HG03108 (cell line): Measurements from ENCODE around the gene WDR19.
"Not testable (repeated sequence)": the region's sequence is repeated elsewhere in the genome, so short reads cannot be mapped to it uniquely, and the experiment has no call there.

ENCODE experiments used
- ATAC-seq: cut with Tn5 transposase; IDR thresholded peaks from one replicate; pipeline ENCODE4 v1.9.1; 2021; ENCODE audit warnings: moderate library complexity; ENCODE audit not compliant: unreplicated experiment

Gene WDR19

GRCh38 chr4:39232100-39232499 is 49.8 kb downstream of the WDR19 start:
- ATAC-seq: no peak

- ATAC-seq: no peak
Measured at GRCh38 chr4:39233114-39233513, 50.8 kb downstream of the WDR19 start.

GRCh38 chr4:39233783-39234182 is 51.5 kb downstream of the WDR19 start:
- no peak for ATAC-seq

- ATAC-seq: no peak
Measured at GRCh38 chr4:39235021-39235420, 52.7 kb downstream of the WDR19 start.

GRCh38 chr4:39235696-39236095 is 53.4 kb downstream of the WDR19 start:
- ATAC-seq: no peak

- no peak for ATAC-seq
Measured at GRCh38 chr4:39237179-39237578, 54.9 kb downstream of the WDR19 start.

GRCh38 chr4:39243462-39243861 is 61.1 kb downstream of the WDR19 start:
- no peak for ATAC-seq

GRCh38 chr4:39255266-39255665 is 72.9 kb downstream of the WDR19 start:
- no peak for ATAC-seq

GRCh38 chr4:39255871-39256270 is 73.5 kb downstream of the WDR19 start:
- ATAC-seq: no peak

- ATAC-seq: no peak
Measured at GRCh38 chr4:39256436-39256835, 74.1 kb downstream of the WDR19 start.

GRCh38 chr4:39259571-39260330 is 77.4 kb downstream of the WDR19 start:
- no peak for ATAC-seq

- ATAC-seq: no peak
Measured at GRCh38 chr4:39263895-39264294, 81.6 kb downstream of the WDR19 start.

- no peak for ATAC-seq
Measured at GRCh38 chr4:39274503-39274902, 92.2 kb downstream of the WDR19 start.

GRCh38 chr4:39277661-39278060 is 95.3 kb downstream of the WDR19 start:
- ATAC-seq: not testable (repeated sequence)

- ATAC-seq: no peak
Measured at GRCh38 chr4:39278476-39278875, 96.1 kb downstream of the WDR19 start.

GRCh38 chr4:39279416-39279815 is 97.1 kb downstream of the WDR19 start:
- ATAC-seq: no peak

- ATAC-seq: no peak
Measured at GRCh38 chr4:39280770-39281169, 98.4 kb downstream of the WDR19 start.

GRCh38 chr4:39285111-39285795 is 102.9 kb downstream of the WDR19 start:
- ATAC-seq: no peak

- no peak for ATAC-seq
Measured at GRCh38 chr4:39285853-39286252, 103.5 kb downstream of the WDR19 start.

- no peak for ATAC-seq
Measured at GRCh38 chr4:39286263-39286662, 103.9 kb downstream of the WDR19 start.

- ATAC-seq: no peak
Measured at GRCh38 chr4:39287223-39287622, 104.9 kb downstream of the WDR19 start.

GRCh38 chr4:39291686-39292085 is 109.4 kb downstream of the WDR19 start:
- ATAC-seq: no peak
